IPS DF 6.9 (cell line): ENCODE data around the gene GABRG2.

Experiments used
- DNase-seq: peaks from one replicate; pipeline ENCODE4 v3.0.0-alpha.2; 2013; ENCODE audit warnings: low read depth, low spot score
- H3K27ac ChIP-seq: one replicate; pipeline ENCODE4 v1.5.1; 2013; ENCODE audit warnings: low read length, control low read depth
- H3K27me3 ChIP-seq: 2 replicates; pipeline ENCODE4 v1.6.1; 2013; ENCODE audit warnings: mild to moderate bottlenecking, low read length; ENCODE audit not compliant: control insufficient read depth, insufficient read depth
- H3K36me3 ChIP-seq: 2 replicates; pipeline ENCODE4 v1.6.1; 2013; ENCODE audit warnings: low read length; ENCODE audit not compliant: control insufficient read depth, insufficient read depth
- H3K4me1 ChIP-seq: 2 replicates; pipeline ENCODE4 v1.6.1; 2013; ENCODE audit warnings: low read length; ENCODE audit not compliant: control insufficient read depth, insufficient read depth
- H3K4me3 ChIP-seq: 2 replicates; pipeline ENCODE4 v1.5.1; 2013; ENCODE audit warnings: mild to moderate bottlenecking, low read length
- H3K9me3 ChIP-seq: 2 replicates; pipeline ENCODE4 v1.6.1; 2013; ENCODE audit warnings: low read length, inconsistent platforms; ENCODE audit not compliant: control insufficient read depth, insufficient read depth
- WGBS: extraction: QIAGEN DNeasy Blood & Tissue Kit; methylation state at CpG from one replicate; pipeline ENCODE4 v1.1.7; 2013; ENCODE audit warnings: mixed read lengths, missing lambda C conversion rate; ENCODE audit not compliant: insufficient read length, insufficient coverage; 5-methylcytosine and 5-hydroxymethylcytosine counted together

GABRG2 gene

GRCh38 chr5:162187371-162187770, 119.8 kb downstream of the GABRG2 start:
- no peak overlapping the region for H3K4me3 ChIP-seq
- H3K4me1 ChIP-seq = no peaks in the 10 kb centered on the region
- no peak overlapping the region for H3K27ac ChIP-seq
- H3K36me3 ChIP-seq = no peaks in the 10 kb centered on the region
- H3K9me3 ChIP-seq = no peaks in the 10 kb centered on the region
- no CpG with 5 or more reads among the region's 1 CpG for WGBS
- no peaks in the 10 kb centered on the region for H3K27me3 ChIP-seq
- no peak for DNase-seq

- Histone ChIP-seq H3K36me3 (no peaks in the 10 kb centered on the region), H3K4me1 (no peaks in the 10 kb centered on the region), H3K4me3 (no peak overlapping the region), H3K9me3 (no peaks in the 10 kb centered on the region), H3K27me3 (no peaks in the 10 kb centered on the region), H3K27ac (no peak overlapping the region)
- no CpG with 5 or more reads among the region's 5 CpGs for WGBS
- no peak for DNase-seq
Measured at GRCh38 chr5:162189719-162190118, 122.1 kb downstream of the GABRG2 start.

GRCh38 chr5:162193012-162193411, 125.4 kb downstream of the GABRG2 start:
- WGBS = no CpG with 5 or more reads among the region's 6 CpGs
- Histone ChIP-seq H3K36me3 (no peaks in the 10 kb centered on the region), H3K27me3 (no peaks in the 10 kb centered on the region), H3K4me3 (no peak overlapping the region), H3K27ac (no peak overlapping the region), H3K4me1 (no peaks in the 10 kb centered on the region), H3K9me3 (no peaks in the 10 kb centered on the region)
- no peak for DNase-seq

- Histone ChIP-seq H3K36me3 (no peaks in the 10 kb centered on the region), H3K27me3 (no peaks in the 10 kb centered on the region), H3K27ac (no peak overlapping the region), H3K9me3 (no peaks in the 10 kb centered on the region), H3K4me1 (no peaks in the 10 kb centered on the region), H3K4me3 (no peak overlapping the region)
- WGBS = no CpG with 5 or more reads among the region's 1 CpG
- no peak for DNase-seq
Measured at GRCh38 chr5:162196351-162196750, 128.8 kb downstream of the GABRG2 start.

- no peaks in the 10 kb centered on the region for H3K36me3 ChIP-seq
- H3K9me3 ChIP-seq = no peaks in the 10 kb centered on the region
- no peaks in the 10 kb centered on the region for H3K27me3 ChIP-seq
- no peak overlapping the region for H3K27ac ChIP-seq
- no peak for DNase-seq
- WGBS = no CpG with 5 or more reads among the region's 1 CpG
- no peak overlapping the region for H3K4me3 ChIP-seq
- H3K4me1 ChIP-seq = no peaks in the 10 kb centered on the region
Measured at GRCh38 chr5:162202285-162202880, 134.8 kb downstream of the GABRG2 start.
